Urinary bladder (tissue), 4 donors: ENCODE measurements around the gene CCDC152. TPM values are rescaled to one million over a fixed set of nuclear protein-coding genes. Genes with fewer than 3 reads are reported as not detected.
"Not testable (repeated sequence)": the region's sequence is repeated elsewhere in the genome, so short reads cannot be mapped to it uniquely, and the experiment has no call there.

Experiments
- DNase-seq: peaks from one replicate; pipeline ENCODE4 v3.0.0-alpha.2; 2015; ENCODE audit errors: extremely low spot score
- H3K27ac ChIP-seq: one replicate; pipeline ENCODE4 v1.5.1; 2013; ENCODE audit warnings: low read depth, mild to moderate bottlenecking, moderate library complexity
- H3K36me3 ChIP-seq: one replicate; pipeline ENCODE4 v1.6.1; 2013; ENCODE audit warnings: mild to moderate bottlenecking, moderate library complexity; ENCODE audit not compliant: insufficient read depth
- H3K4me1 ChIP-seq: one replicate; pipeline ENCODE4 v1.6.1; 2013; ENCODE audit warnings: mild to moderate bottlenecking, moderate library complexity; ENCODE audit not compliant: insufficient read depth
- H3K4me3 ChIP-seq: one replicate; pipeline ENCODE4 v1.5.1; 2013; ENCODE audit warnings: low read depth, low read length
- WGBS: extraction: QIAGEN DNeasy Blood & Tissue Kit; methylation state at CpG from one replicate; pipeline ENCODE4 v1.1.7; 2013; 5-methylcytosine and 5-hydroxymethylcytosine counted together
- polyA plus RNA-seq: library from polyadenylated mRNA; stranded (reverse); fragments of 200-250 nt; gene quantifications from one replicate; pipeline ENCODE4 v1.2.3, GENCODE V29; 2013
- total RNA-seq: library from RNA; depleted of rRNA; stranded (reverse); fragments of >200 nt; gene quantifications from one replicate; pipeline ENCODE4 v1.2.3, GENCODE V29; 2014
- donor health status: healthy with polysubstance abuse.
- donor health status: healthy.

Gene CCDC152
- total and polyA plus RNA-seq, 2 donors = 2.1 to 3.3 TPM

GRCh38 chr5:42811591-42812446 is 55.2 kb downstream of the CCDC152 start, which contains the start of gene SELENOP:
TSS of gene SELENOP (minus strand) at chr5:42811892. CDS start at chr5:42808353, 3,539 bp downstream.
- H3K36me3 ChIP-seq = peaks cover 3% of the 10 kb centered on the region
- DNase-seq = peak; percentile 86
- H3K4me3 ChIP-seq = peak within 1 kb of the TSS; percentile 63
- 19% methylated on average over 8 of the region's 8 CpGs for WGBS
- H3K4me1 ChIP-seq = no peaks in the 10 kb centered on the region
- H3K27ac ChIP-seq = peak within 1 kb of the TSS; percentile 77

GRCh38 chr5:42812620-42813019 is 56.0 kb downstream of the CCDC152 start:
- no peak overlapping the region for H3K4me3 ChIP-seq
- no peak for DNase-seq
- WGBS = 80% methylated on average over 2 of the region's 2 CpGs
- no peaks in the 10 kb centered on the region for H3K4me1 ChIP-seq
- H3K36me3 ChIP-seq = peaks cover 3% of the 10 kb centered on the region
- H3K27ac ChIP-seq = no peak overlapping the region

- Histone ChIP-seq H3K27ac (no peak overlapping the region), H3K4me1 (no peaks in the 10 kb centered on the region), H3K36me3 (no peaks in the 10 kb centered on the region), H3K4me3 (no peak overlapping the region)
- WGBS = 79% methylated on average over 19 of the region's 19 CpGs
- DNase-seq = no peak
Observed at GRCh38 chr5:42813533-42813932, 56.9 kb downstream of the CCDC152 start.

GRCh38 chr5:42816546-42816945 is 59.9 kb downstream of the CCDC152 start:
- not testable (repeated sequence) for H3K4me3 ChIP-seq, H3K27ac ChIP-seq, H3K36me3 ChIP-seq, DNase-seq, H3K4me1 ChIP-seq
- WGBS = 93% methylated on average over 2 of the region's 2 CpGs

GRCh38 chr5:42819745-42820144 is 63.1 kb downstream of the CCDC152 start:
- no peaks in the 10 kb centered on the region for H3K4me1 ChIP-seq
- H3K4me3 ChIP-seq = no peak overlapping the region
- 98% methylated on average over 2 of the region's 2 CpGs for WGBS
- no peaks in the 10 kb centered on the region for H3K36me3 ChIP-seq
- DNase-seq = no peak
- no peak overlapping the region for H3K27ac ChIP-seq

GRCh38 chr5:42822548-42822947 is 65.9 kb downstream of the CCDC152 start:
- H3K4me1 ChIP-seq = no peaks in the 10 kb centered on the region
- 85% methylated on average over 2 of the region's 2 CpGs for WGBS
- no peak overlapping the region for H3K27ac ChIP-seq
- DNase-seq = no peak
- no peak overlapping the region for H3K4me3 ChIP-seq
- H3K36me3 ChIP-seq = no peaks in the 10 kb centered on the region

GRCh38 chr5:42824347-42824976 is 67.8 kb downstream of the CCDC152 start:
- DNase-seq = no peak
- H3K36me3 ChIP-seq = no peaks in the 10 kb centered on the region
- no peak overlapping the region for H3K4me3 ChIP-seq
- WGBS = 89% methylated on average over 7 of the region's 7 CpGs
- H3K4me1 ChIP-seq = no peaks in the 10 kb centered on the region
- no peak overlapping the region for H3K27ac ChIP-seq

- no peak for DNase-seq
- Histone ChIP-seq H3K36me3 (no peaks in the 10 kb centered on the region), H3K4me1 (no peaks in the 10 kb centered on the region), H3K27ac (no peak overlapping the region), H3K4me3 (no peak overlapping the region)
- 90% methylated on average over 9 of the region's 9 CpGs for WGBS
Observed at GRCh38 chr5:42825422-42826148, 69.0 kb downstream of the CCDC152 start.

- DNase-seq = no peak
- Histone ChIP-seq H3K36me3 (no peaks in the 10 kb centered on the region), H3K4me1 (no peaks in the 10 kb centered on the region), H3K27ac (no peak overlapping the region), H3K4me3 (no peak overlapping the region)
- 30% methylated on average over 2 of the region's 2 CpGs for WGBS
Observed at GRCh38 chr5:42826757-42827515, 70.3 kb downstream of the CCDC152 start.

- Histone ChIP-seq H3K36me3 (no peaks in the 10 kb centered on the region), H3K4me3 (no peak overlapping the region), H3K4me1 (no peaks in the 10 kb centered on the region), H3K27ac (no peak overlapping the region)
- no peak for DNase-seq
- 23% methylated on average over 2 of the region's 2 CpGs for WGBS
Observed at GRCh38 chr5:42828671-42829070, 72.1 kb downstream of the CCDC152 start.

- Histone ChIP-seq H3K4me3 (no peak overlapping the region), H3K36me3 (no peaks in the 10 kb centered on the region), H3K27ac (no peak overlapping the region), H3K4me1 (no peaks in the 10 kb centered on the region)
- WGBS = 67% methylated on average over 2 of the region's 2 CpGs
- DNase-seq = no peak
Observed at GRCh38 chr5:42830924-42831323, 74.3 kb downstream of the CCDC152 start.

GRCh38 chr5:42832060-42832459 is 75.4 kb downstream of the CCDC152 start:
- no peak for DNase-seq
- Histone ChIP-seq H3K27ac (no peak overlapping the region), H3K4me1 (no peaks in the 10 kb centered on the region), H3K36me3 (no peaks in the 10 kb centered on the region), H3K4me3 (no peak overlapping the region)
- WGBS = 98% methylated on average over 5 of the region's 5 CpGs

GRCh38 chr5:42836070-42836769 is 79.6 kb downstream of the CCDC152 start:
- 97% methylated on average over 25 of the region's 25 CpGs for WGBS
- no peaks in the 10 kb centered on the region for H3K36me3 ChIP-seq
- H3K4me3 ChIP-seq = no peak overlapping the region
- H3K27ac ChIP-seq = no peak overlapping the region
- no peaks in the 10 kb centered on the region for H3K4me1 ChIP-seq
- no peak for DNase-seq
